Measurements from ENCODE around the gene SHANK1.

The SHANK1 gene

DNA sequence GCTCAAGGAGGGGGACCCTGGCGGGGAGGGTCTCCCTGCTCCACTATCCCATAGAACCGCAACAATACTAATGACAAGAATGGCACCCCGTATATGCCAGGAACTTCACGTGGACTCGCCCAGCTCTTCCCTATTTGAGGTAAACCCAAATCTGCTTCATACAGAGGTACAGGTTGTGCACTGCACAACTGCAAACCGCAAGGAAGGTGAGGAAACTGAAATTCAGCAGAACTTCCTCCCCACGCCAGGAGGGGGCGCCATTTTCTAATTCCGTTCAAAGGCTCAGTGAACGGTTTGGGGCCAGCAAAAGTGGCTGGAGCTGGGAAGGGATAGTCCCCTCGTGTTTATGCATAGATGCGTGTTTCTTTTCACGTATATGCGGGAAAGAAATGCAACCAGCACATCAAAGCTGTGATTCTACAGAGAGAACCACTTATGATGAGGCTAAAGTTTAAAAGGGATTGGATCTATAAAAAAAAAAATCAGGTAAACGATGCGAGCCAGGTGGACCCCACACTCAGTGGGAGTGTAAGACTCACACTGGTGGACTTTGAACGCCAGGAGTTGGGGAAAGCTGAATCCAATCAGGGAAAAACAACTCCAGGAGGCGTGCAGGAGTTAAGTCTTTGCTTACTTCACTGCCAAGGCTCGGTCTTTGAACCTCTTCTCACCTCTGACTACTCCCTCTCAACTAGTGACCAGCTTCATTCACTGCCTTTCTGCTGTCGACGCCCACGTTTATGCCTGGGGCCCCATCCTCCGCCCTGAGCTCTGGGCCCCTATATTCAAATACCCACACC, 50.1 kb downstream of the SHANK1 start:
- DNase-seq (ENCODE audit: low read depth): no peak
- no peak overlapping the region for H3K4me3 ChIP-seq (ENCODE audit: low read length)
- TF ChIP-seq, protein P1, sequence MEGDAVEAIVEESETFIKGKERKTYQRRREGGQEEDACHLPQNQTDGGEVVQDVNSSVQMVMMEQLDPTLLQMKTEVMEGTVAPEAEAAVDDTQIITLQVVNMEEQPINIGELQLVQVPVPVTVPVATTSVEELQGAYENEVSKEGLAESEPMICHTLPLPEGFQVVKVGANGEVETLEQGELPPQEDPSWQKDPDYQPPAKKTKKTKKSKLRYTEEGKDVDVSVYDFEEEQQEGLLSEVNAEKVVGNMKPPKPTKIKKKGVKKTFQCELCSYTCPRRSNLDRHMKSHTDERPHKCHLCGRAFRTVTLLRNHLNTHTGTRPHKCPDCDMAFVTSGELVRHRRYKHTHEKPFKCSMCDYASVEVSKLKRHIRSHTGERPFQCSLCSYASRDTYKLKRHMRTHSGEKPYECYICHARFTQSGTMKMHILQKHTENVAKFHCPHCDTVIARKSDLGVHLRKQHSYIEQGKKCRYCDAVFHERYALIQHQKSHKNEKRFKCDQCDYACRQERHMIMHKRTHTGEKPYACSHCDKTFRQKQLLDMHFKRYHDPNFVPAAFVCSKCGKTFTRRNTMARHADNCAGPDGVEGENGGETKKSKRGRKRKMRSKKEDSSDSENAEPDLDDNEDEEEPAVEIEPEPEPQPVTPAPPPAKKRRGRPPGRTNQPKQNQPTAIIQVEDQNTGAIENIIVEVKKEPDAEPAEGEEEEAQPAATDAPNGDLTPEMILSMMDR (IDR thresholded peaks at IDR 0.05; ENCODE audit: insufficient read depth, low read depth, low read length, missing control alignments): peak; percentile 56

DNA sequence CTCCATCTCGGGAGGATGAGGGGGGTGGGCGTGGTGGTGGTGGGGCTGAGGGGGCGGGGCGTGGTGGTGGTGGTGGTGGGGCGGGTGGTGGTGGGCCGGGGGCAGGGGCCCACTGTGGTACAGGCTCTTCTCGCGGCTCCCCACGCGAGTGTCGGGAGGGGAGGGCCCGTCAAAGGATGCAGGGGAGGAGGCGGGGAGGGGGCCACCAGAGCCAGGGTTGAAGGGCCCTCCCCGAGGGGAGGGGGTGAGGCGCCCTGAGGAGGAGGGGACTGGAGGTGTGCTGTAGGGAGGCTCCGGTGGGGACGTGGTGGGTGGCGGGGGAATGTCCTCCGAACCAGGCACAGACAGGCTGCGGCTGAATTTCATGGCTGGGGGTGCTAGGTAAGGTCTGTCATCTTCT, 50.7 kb downstream of the SHANK1 start:
- TF ChIP-seq, protein P1 (IDR thresholded peaks at IDR 0.05; ENCODE audit: insufficient read depth, low read depth, low read length, missing control alignments): no peak
- H3K4me3 ChIP-seq (ENCODE audit: low read length): no peak overlapping the region
- no peak for DNase-seq (ENCODE audit: low read depth)

DNA sequence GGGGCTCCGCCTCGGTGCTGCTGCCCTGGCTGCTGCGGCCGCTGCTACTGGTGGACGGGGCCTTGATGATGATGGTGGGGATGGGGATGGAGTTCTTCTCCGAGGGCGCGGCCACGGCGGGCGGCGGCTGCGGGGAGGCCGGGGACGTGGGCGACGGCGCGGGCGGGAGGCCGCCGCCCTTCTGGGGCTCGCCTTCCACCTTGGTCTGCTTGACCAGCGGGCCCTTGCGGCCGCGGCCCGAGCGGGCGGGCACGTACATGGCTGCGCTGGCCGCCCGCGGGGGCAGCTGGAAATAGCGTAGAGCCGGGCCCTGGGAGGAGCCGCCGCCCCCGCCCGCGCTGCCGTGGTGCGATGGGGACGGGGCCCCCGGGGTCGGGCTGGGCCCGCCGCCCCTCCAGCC, 51.2 kb downstream of the SHANK1 start:
- H3K4me3 ChIP-seq (ENCODE audit: low read length): no peak overlapping the region
- no peak for DNase-seq (ENCODE audit: low read depth)
- TF ChIP-seq, protein P1 (IDR thresholded peaks at IDR 0.05; ENCODE audit: insufficient read depth, low read depth, low read length, missing control alignments): no peak

DNA sequence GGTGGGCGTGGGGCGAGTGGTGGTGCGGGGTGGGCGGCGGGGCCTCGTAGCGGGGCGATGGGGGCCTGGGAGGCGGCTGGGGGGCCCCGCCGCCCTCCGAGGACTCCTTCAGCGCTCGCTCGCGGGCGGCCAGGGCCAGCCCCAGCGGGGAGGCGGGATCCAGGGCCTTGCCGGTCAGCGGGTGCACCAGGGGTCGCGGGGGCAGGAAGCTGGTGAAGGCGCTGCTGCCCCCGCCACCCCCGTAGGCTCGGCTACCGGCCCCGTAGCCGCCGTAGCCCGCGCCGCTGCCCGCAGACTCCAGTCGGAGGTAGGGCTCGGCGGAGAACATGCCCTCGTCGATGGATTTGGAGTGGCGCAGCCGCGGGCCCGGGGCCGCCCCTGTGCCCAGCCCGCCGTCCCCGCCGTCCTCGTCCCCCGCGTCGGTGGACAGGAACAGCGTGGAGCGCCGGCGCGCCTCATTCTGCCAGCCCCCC, 51.8 kb downstream of the SHANK1 start:
- no peak for DNase-seq (ENCODE audit: low read depth)
- no peak overlapping the region for H3K4me3 ChIP-seq (ENCODE audit: low read length)
- TF ChIP-seq, protein P1 (IDR thresholded peaks at IDR 0.05; ENCODE audit: insufficient read depth, low read depth, low read length, missing control alignments): no peak

DNA sequence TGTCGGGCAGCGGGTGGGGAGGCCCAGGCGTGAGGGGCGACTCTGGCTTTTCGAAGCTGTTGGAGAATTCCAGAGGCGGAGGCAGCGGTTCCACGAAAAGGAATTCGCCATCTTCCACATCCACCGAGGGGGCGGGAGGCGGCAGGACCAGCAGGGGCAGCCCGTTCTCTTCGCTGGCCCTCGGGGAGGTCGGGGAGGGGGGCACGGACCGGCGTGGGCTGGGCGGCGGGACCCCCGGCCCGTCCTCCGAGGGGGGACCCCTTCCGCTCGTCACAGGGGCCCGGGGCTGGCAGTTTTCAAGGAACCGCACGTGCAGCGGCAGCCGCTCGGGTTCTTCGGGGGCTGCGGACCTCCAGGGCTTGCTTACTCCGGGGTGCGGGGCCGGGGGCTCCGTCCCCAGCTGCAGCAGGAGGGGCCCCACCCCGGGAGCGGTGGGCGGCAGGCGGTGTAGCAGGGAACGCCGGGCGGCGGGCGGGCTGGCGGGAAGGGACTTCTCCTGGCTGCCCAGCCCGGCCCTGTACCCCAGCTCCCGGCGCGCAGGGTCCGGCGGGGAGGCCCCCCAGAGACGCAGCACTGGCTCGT, 52.3 kb downstream of the SHANK1 start:
- DNase-seq (ENCODE audit: low read depth): no peak
- TF ChIP-seq, protein P1 (IDR thresholded peaks at IDR 0.05; ENCODE audit: insufficient read depth, low read depth, low read length, missing control alignments): no peak
- no peak overlapping the region for H3K4me3 ChIP-seq (ENCODE audit: low read length)

DNA sequence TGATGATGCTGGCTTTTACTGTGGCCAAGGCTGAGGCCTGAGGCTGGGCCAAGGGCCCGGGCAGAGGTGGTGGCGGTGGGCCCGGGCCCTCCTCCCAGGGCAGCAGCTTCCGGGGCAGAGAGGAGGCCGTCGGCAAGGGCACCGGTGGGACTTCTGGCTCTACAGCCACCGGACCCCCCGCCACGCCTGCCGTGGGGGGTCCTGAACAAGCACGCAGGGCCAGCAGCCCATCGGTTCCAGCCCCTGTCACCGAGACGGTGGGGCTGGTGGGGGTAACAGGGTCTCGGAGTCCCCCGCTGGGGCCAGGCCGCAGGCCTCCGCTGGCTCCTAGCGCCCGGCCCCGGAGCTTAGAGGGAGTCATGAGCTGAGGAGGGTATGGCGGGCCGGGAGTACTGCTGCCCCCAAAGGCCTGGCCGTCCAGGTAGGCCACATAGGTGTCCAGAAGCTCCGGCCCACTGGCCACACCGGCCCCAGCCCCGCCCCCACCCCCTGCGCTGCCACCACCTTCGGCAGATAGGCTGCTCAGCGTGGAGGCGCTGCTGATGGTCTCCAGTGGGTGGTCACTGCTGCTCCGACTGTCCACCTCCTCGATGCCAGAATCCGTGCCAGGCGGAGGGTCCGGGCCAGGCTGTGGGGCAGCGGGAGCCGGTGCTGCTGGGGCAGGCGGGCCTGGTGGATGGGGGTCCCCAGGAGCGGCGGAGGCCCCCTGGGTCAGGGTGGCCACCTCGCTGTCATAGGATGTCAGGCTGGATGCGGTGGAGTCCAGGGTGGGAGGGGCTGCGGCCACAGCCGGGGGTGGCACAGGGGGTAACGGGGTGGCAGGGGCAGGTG, 53.0 kb downstream of the SHANK1 start:
- no peak for DNase-seq (ENCODE audit: low read depth)
- H3K4me3 ChIP-seq (ENCODE audit: low read length): no peak overlapping the region
- TF ChIP-seq, protein P1 (IDR thresholded peaks at IDR 0.05; ENCODE audit: insufficient read depth, low read depth, low read length, missing control alignments): no peak
